ENCODE results near the gene DHX40.

DHX40 gene

GRCh38 chr17:59607061-59607460, 41.7 kb downstream of the DHX40 start:
- DNase-seq (ENCODE audit: extremely low read depth, low read depth), result no peak
- TF ChIP-seq CTCF (IDR thresholded peaks at IDR 0.05; ENCODE audit: low read depth, low read length, missing control alignments), result no peak

GRCh38 chr17:59607817-59608403, 42.5 kb downstream of the DHX40 start:
- TF ChIP-seq CTCF (IDR thresholded peaks at IDR 0.05; ENCODE audit: low read depth, low read length, missing control alignments), result no peak
- DNase-seq (ENCODE audit: extremely low read depth, low read depth), result no peak
- no peak overlapping the region for H3K4me3 ChIP-seq (replicated peaks; ENCODE audit: low read depth, low read length)

More at GRCh38 chr17:59607061-59607460, 41.7 kb downstream of the DHX40 start:
- H3K4me3 ChIP-seq (replicated peaks; ENCODE audit: low read depth, low read length), result no peak overlapping the region

- no peak for TF ChIP-seq CTCF (IDR thresholded peaks at IDR 0.05; ENCODE audit: low read depth, low read length, missing control alignments)
- no peak for DNase-seq (ENCODE audit: extremely low read depth, low read depth)
- H3K4me3 ChIP-seq (replicated peaks; ENCODE audit: low read depth, low read length), result no peak overlapping the region
Measured at GRCh38 chr17:59611503-59611902, 46.1 kb downstream of the DHX40 start.

- no peak for DNase-seq (ENCODE audit: extremely low read depth, low read depth)
- no peak for TF ChIP-seq CTCF (IDR thresholded peaks at IDR 0.05; ENCODE audit: low read depth, low read length, missing control alignments)
- H3K4me3 ChIP-seq (replicated peaks; ENCODE audit: low read depth, low read length), result no peak overlapping the region
Measured at GRCh38 chr17:59616253-59616920, 51.0 kb downstream of the DHX40 start.

GRCh38 chr17:59617156-59617732, 51.8 kb downstream of the DHX40 start:
- no peak for DNase-seq (ENCODE audit: extremely low read depth, low read depth)
- TF ChIP-seq CTCF (IDR thresholded peaks at IDR 0.05; ENCODE audit: low read depth, low read length, missing control alignments), result no peak
- no peak overlapping the region for H3K4me3 ChIP-seq (replicated peaks; ENCODE audit: low read depth, low read length)

GRCh38 chr17:59619035-59619297, 53.6 kb downstream of the DHX40 start:
- no peak for TF ChIP-seq CTCF (IDR thresholded peaks at IDR 0.05; ENCODE audit: low read depth, low read length, missing control alignments)
- DNase-seq (ENCODE audit: extremely low read depth, low read depth), result no peak
- peak overlapping the region; percentile 97 for H3K4me3 ChIP-seq (replicated peaks; ENCODE audit: low read depth, low read length)

All from HFF-Myc (cell line).